Muscle of back (tissue), 11 donors: ENCODE data around the gene SPP2. TPM values are rescaled to one million over a fixed set of nuclear protein-coding genes. Genes with fewer than 3 reads are reported as not detected.

Source experiments
- DNase-seq, 3 donors: peaks; one replicate each; pipeline versions ENCODE4 v3.0.0 to v3.0.0-alpha.2; 2013
- polyA plus RNA-seq, 10 donors: library from polyadenylated mRNA; unstranded; fragments of 120-200 nt; gene quantifications; one replicate each; pipeline ENCODE4 v1.2.1, GENCODE V29; 2013; ENCODE audit not compliant: insufficient read length in 10 of 10

The SPP2 gene
- polyA plus RNA-seq, 10 donors: not detected

GRCh38 chr2:234038076-234038802 lies 12.3 kb upstream of the SPP2 start:
- peak in 1 of 3 donors; percentile 22 for DNase-seq

- DNase-seq: peak in 1 of 3 donors; percentile 62
These were observed 6.3 kb upstream of the SPP2 start for GRCh38 chr2:234044157-234044556.

- DNase-seq: no peak
These were observed 4.0 kb upstream of the SPP2 start for GRCh38 chr2:234046521-234046920.

- DNase-seq: no peak
These were observed 3.1 kb upstream of the SPP2 start for GRCh38 chr2:234047361-234047760.

GRCh38 chr2:234048049-234048448 lies 2.5 kb upstream of the SPP2 start:
- DNase-seq: no peak

- DNase-seq: no peak
These were observed 1.0 kb downstream of the SPP2 start for GRCh38 chr2:234051374-234052070.

GRCh38 chr2:234058881-234059280 lies 8.4 kb downstream of the SPP2 start:
- no peak for DNase-seq

GRCh38 chr2:234060236-234060635 lies 9.7 kb downstream of the SPP2 start:
- DNase-seq: no peak

GRCh38 chr2:234061624-234062257 lies 11.2 kb downstream of the SPP2 start:
- no peak for DNase-seq

- DNase-seq: no peak
These were observed 16.1 kb downstream of the SPP2 start for GRCh38 chr2:234066587-234066986.

GRCh38 chr2:234071664-234072063 lies 21.2 kb downstream of the SPP2 start:
- DNase-seq: no peak

- no peak for DNase-seq
These were observed 22.0 kb downstream of the SPP2 start for GRCh38 chr2:234072454-234072853.

- DNase-seq: peak in 1 of 3 donors; percentile 34
These were observed 24.4 kb downstream of the SPP2 start for GRCh38 chr2:234074751-234075517.

- peak in 1 of 3 donors; percentile 32 for DNase-seq
These were observed 25.0 kb downstream of the SPP2 start for GRCh38 chr2:234075518-234075915.

GRCh38 chr2:234075947-234076346 lies 25.4 kb downstream of the SPP2 start:
- DNase-seq: no peak

GRCh38 chr2:234076451-234076850 lies 25.9 kb downstream of the SPP2 start:
- no peak for DNase-seq

- DNase-seq: no peak
These were observed 27.6 kb downstream of the SPP2 start for GRCh38 chr2:234078129-234078528.

GRCh38 chr2:234081970-234082822 lies 31.7 kb downstream of the SPP2 start:
- no peak for DNase-seq

GRCh38 chr2:234083572-234084348 lies 33.3 kb downstream of the SPP2 start:
- DNase-seq: no peak

- peak in 2 of 3 donors; percentile 6 to 49 for DNase-seq
These were observed 41.0 kb downstream of the SPP2 start for GRCh38 chr2:234091432-234091879.
